Muscle layer of duodenum (tissue), 2 donors: Measurements from ENCODE around the gene FCMR.
A peak's percentile ranks its signal among the peaks of the same experiment; 100 is the strongest.

ENCODE experiments used
- H3K27ac ChIP-seq: one replicate; pipeline ENCODE4 v1.7.0; 2013; ENCODE audit warnings: mild to moderate bottlenecking, low read length
- H3K27me3 ChIP-seq: one replicate; pipeline ENCODE4 v1.7.0; 2013; ENCODE audit warnings: low read depth, mild to moderate bottlenecking, control low read depth, low read length
- H3K36me3 ChIP-seq, 2 donors: one replicate each; pipeline ENCODE4 v1.7.0; 2013; ENCODE audit warnings: low read length in 2 of 2, control low read depth in 1 of 2, mild to moderate bottlenecking in 1 of 2; ENCODE audit not compliant: insufficient read depth in 2 of 2, control insufficient read depth in 1 of 2
- H3K4me1 ChIP-seq, 2 donors: one replicate each; pipeline ENCODE4 v1.7.0; 2013; ENCODE audit warnings: low read length in 2 of 2, mild to moderate bottlenecking in 2 of 2, control low read depth in 1 of 2, moderate library complexity in 1 of 2; ENCODE audit not compliant: insufficient read depth in 2 of 2, control insufficient read depth in 1 of 2
- H3K4me3 ChIP-seq, 2 donors: one replicate each; pipeline ENCODE4 v1.7.0; 2013; ENCODE audit warnings: low read length in 2 of 2, low read depth in 1 of 2, mild to moderate bottlenecking in 1 of 2
- H3K9me3 ChIP-seq, 2 donors: one replicate each; pipeline ENCODE4 v1.7.0; 2013; ENCODE audit warnings: low read length in 2 of 2, control low read depth in 1 of 2, mild to moderate bottlenecking in 1 of 2; ENCODE audit not compliant: control insufficient read depth in 1 of 2
- donor health status: healthy.

FCMR gene

DNA sequence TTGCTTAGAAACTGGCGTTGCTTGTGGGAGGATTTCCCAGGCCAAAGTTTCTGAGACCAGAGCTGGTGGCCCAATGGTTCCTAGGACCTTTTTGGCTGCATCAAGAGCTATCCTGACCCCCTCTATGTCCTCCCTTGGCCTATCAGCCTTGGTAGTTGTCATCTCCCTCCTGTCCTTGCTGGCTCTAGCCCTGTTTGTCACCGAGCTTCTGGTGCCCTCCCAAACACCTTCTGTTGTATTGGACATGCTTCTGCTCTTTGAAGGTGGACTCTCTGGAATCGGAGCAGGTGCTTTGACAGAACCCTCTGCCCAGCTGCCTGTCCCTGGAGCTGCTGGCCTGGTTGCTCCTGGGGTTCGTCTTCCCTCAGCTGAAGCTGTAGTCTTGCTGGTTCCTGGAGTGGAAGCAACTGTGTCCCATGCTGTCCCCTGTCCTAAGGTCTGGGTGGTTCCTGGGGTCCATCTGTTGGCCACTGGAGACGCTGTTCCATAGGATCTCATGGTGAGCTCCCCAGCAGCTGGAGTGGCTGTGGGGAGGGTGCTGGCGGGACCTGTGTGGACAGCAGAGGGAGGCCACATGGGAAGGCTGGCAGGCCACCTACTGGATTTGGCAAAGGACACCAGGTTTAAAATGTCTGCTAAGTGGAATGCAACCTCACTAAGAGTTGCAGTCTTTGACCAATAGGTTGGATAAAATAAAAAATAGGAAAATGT, 39.1 kb upstream of the FCMR start:
- Histone ChIP-seq H3K27me3 (no peaks in the 10 kb centered on the region), H3K9me3 (no peaks in the 10 kb centered on the region), H3K4me1 (peaks cover 0 to 7% of the 10 kb centered on the region in 2 donors), H3K4me3 (no peak overlapping the region), H3K36me3 (no peaks in the 10 kb centered on the region), H3K27ac (no peak overlapping the region)

DNA sequence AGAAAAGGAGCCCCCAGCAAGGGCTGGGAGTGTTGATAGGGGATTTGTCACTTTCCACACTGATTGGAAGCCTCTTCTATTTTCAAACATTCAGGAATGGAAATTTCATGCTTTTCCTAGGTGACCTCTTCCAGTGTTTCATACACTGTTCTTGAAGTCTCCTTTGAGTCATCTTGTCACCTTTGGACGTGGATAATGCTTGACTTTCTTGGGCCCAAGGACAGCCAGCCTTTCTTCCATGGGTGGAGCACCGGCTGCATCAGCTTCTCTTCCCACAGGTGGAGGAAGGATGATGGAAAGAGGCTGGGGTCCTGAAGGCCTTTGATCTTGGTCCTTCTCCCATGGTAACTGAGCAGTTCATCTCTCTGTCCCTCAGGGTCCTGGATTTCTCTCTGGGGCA, 36.4 kb upstream of the FCMR start:
- H3K9me3 ChIP-seq = no peaks in the 10 kb centered on the region

DNA sequence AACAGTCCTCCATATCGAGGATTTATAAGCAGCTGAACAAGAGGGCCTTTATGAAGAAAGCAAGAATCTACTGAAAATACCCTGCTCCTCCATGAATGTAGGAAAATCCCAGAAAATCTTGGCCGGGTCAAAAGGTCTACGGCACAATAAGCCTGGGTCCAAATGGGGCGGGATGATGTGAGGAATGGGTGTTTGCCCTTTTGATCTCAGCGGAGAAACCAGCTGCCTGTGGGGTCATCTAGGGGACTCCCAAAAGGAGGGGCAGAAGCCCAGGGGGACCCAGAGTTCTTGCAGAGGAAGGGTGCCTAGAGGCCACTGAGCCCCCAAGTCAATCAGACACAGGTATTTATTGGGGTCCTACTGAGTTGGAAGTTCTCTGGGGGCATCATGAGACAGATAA, 35.9 kb upstream of the FCMR start:
- H3K27ac ChIP-seq = no peak overlapping the region
- peaks cover 6 to 10% of the 10 kb centered on the region in 2 donors for H3K4me1 ChIP-seq
- H3K27me3 ChIP-seq = no peaks in the 10 kb centered on the region
- no peaks in the 10 kb centered on the region for H3K9me3 ChIP-seq
- no peak overlapping the region for H3K4me3 ChIP-seq
- no peaks in the 10 kb centered on the region for H3K36me3 ChIP-seq

More for the DNA sequence above, 36.4 kb upstream of the FCMR start:
- Histone ChIP-seq H3K36me3 (no peaks in the 10 kb centered on the region), H3K27me3 (no peaks in the 10 kb centered on the region), H3K27ac (no peak overlapping the region), H3K4me1 (peaks cover 6 to 10% of the 10 kb centered on the region in 2 donors), H3K4me3 (no peak overlapping the region)

- H3K4me1 ChIP-seq = peaks cover 6 to 10% of the 10 kb centered on the region in 2 donors
- H3K27me3 ChIP-seq = no peaks in the 10 kb centered on the region
- no peak overlapping the region for H3K4me3 ChIP-seq
- no peaks in the 10 kb centered on the region for H3K36me3 ChIP-seq
- H3K27ac ChIP-seq = peak overlapping the region; percentile 37
- no peaks in the 10 kb centered on the region for H3K9me3 ChIP-seq
Observed at GRCh38 chr1:206955476-206956451, 34.0 kb upstream of the FCMR start.

- no peak overlapping the region for H3K4me3 ChIP-seq
- no peaks in the 10 kb centered on the region for H3K27me3 ChIP-seq
- no peaks in the 10 kb centered on the region for H3K36me3 ChIP-seq
- H3K27ac ChIP-seq = peak overlapping the region; percentile 37
- peaks cover 6 to 10% of the 10 kb centered on the region in 2 donors for H3K4me1 ChIP-seq
- H3K9me3 ChIP-seq = no peaks in the 10 kb centered on the region
Observed at GRCh38 chr1:206954459-206955342, 33.0 kb upstream of the FCMR start.

DNA sequence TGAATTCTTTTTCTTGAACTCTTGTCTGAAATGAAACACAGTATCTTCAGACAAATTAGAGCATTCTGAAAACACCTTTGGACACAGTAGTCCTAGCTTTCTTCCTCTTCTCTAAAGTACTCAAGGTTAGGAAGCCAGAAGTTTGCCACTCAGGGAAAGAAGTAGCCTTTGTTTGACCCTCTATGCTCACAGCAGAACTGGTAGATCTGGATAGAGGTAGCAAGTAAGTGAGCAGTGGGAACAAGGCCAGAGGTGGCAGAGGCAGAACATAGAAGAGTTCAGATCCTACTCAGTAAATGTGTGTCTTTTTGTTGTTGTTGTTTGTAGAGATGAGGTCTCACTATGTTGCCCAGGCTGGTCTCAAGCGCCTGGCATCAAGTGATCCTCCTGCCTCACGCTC, 31.9 kb upstream of the FCMR start:
- H3K4me1 ChIP-seq = peaks cover 6 to 10% of the 10 kb centered on the region in 2 donors

DNA sequence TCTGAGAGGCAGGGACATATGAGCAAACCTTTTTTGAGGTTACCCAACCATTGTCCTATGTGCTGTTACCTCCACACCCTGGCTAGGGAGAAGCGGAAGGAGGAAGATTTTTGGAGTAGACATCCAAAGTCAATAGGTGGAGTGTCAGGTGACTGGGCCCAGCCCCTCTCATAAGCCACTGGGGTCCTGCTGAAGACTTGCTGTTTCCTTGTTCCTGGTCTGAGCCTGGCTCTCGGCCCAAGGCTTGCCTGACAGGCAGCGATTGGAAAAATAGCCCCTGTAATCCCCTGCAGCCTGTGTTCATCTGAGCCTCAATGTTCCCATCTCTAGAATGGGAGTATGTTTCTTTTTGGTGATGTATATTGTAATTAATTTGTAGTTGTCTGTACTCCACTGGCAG, 31.4 kb upstream of the FCMR start:
- H3K4me3 ChIP-seq = no peak overlapping the region
- H3K27ac ChIP-seq = peak overlapping the region; percentile 62
- H3K9me3 ChIP-seq = no peaks in the 10 kb centered on the region
- H3K27me3 ChIP-seq = no peaks in the 10 kb centered on the region
- no peaks in the 10 kb centered on the region for H3K36me3 ChIP-seq
- H3K4me1 ChIP-seq = peaks cover 6 to 10% of the 10 kb centered on the region in 2 donors

More for the DNA sequence above, 31.9 kb upstream of the FCMR start:
- Histone ChIP-seq H3K9me3 (no peaks in the 10 kb centered on the region), H3K27ac (peak overlapping the region; percentile 62), H3K36me3 (no peaks in the 10 kb centered on the region), H3K4me3 (no peak overlapping the region), H3K27me3 (no peaks in the 10 kb centered on the region)

GRCh38 chr1:206952171-206952570, 30.4 kb upstream of the FCMR start:
- Histone ChIP-seq H3K27me3 (no peaks in the 10 kb centered on the region), H3K36me3 (no peaks in the 10 kb centered on the region), H3K4me1 (peaks cover 6 to 10% of the 10 kb centered on the region in 2 donors), H3K4me3 (no peak overlapping the region), H3K9me3 (no peaks in the 10 kb centered on the region), H3K27ac (peak overlapping the region; percentile 20)

DNA sequence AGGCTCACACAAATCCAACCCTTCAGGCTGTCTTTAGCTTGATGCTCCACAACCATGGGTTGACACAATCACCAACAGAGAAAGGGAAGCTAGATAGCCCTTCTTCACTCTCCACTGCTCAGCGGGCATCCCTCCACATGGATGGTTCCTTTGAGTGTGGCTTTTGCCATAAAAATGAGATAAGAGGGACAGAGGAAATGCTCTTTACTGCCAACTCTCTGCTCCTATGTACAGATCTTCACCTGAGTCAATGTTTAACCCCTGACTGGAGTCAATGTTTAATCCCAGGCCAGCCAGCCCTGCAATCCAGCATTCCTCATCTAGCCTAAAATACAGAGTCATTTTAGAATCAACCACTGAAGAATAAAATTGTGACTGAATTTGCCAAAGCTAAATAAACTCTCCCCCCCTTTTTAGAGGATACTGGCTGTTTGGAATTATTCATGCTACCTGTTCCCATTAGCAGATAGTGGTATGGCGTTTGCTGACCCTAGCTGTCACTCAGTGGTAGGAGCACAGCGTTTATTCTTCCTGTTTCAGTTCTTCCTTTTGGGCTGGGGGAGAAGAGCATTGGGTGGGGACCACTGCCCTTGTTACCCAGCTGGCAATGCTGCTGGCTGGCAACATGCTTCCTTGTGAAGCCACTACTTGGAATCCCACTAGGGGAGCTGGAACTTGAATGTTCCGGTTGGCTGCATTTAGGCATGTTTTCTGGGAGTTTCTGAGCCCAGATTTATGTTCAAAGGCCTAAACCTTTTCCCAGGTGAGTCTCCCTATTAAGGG, 29.8 kb upstream of the FCMR start:
- H3K4me1 ChIP-seq = peaks cover 6 to 9% of the 10 kb centered on the region in 2 donors
- peak overlapping the region; percentile 20 for H3K27ac ChIP-seq

DNA sequence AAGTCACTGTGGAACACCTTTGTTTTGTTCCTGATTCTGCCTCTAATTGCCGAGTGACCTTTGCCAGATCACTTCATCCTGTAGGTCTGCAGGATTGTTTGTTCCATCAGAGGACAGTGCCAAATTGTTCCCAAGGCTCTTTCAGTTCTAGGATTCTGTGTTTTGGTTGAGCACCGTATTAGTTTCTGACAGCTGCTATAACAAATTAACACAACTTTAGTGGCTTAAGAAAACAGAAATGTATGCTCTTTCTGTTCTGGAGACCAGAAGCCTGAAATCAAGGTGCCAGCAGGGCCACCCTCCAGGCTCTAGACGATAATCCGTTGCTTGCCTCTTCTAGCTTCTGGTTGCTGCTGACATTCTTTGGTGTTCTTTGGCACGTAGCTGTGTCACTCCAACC, 27.9 kb upstream of the FCMR start:
- H3K27ac ChIP-seq = no peak overlapping the region
- H3K4me1 ChIP-seq = peaks cover 0 to 6% of the 10 kb centered on the region in 2 donors
- no peaks in the 10 kb centered on the region for H3K36me3 ChIP-seq
- no peaks in the 10 kb centered on the region for H3K27me3 ChIP-seq
- H3K9me3 ChIP-seq = no peaks in the 10 kb centered on the region
- H3K4me3 ChIP-seq = no peak overlapping the region

More for the DNA sequence above, 29.8 kb upstream of the FCMR start:
- H3K9me3 ChIP-seq = no peaks in the 10 kb centered on the region
- H3K36me3 ChIP-seq = no peaks in the 10 kb centered on the region
- H3K27me3 ChIP-seq = no peaks in the 10 kb centered on the region
- no peak overlapping the region for H3K4me3 ChIP-seq
